ENCODE data around the gene USP32. TPM values are rescaled to one million over a fixed set of nuclear protein-coding genes. Genes with fewer than 3 reads are reported as not detected.

Gene USP32
- total RNA-seq, 1 experiment from 2014 or later: 73.5 TPM

- no peak overlapping the region for H3K9ac ChIP-seq (ENCODE audit: extremely low read depth, insufficient read length, low read length)
- no peak overlapping the region for H3K18ac ChIP-seq (ENCODE audit: insufficient read length, low read depth, low read length)
- peaks cover 2% of the 10 kb centered on the region; the same call in 1 of the 2 replicates for H3K4me1 ChIP-seq (ENCODE audit: insufficient read depth, low read length)
- H3K36me3 Mint-ChIP-seq (ENCODE audit: insufficient read depth in 1 of 3, low read depth in 3 of 3): no peaks in the 10 kb centered on the region
- no peaks in the 10 kb centered on the region for H3K9me3 Mint-ChIP-seq
- no peak overlapping the region for H2BK12ac ChIP-seq (ENCODE audit: insufficient read length, low read depth, low read length)
- H2BK15ac ChIP-seq (ENCODE audit: low read depth, low read length): no peak overlapping the region
- no peaks in the 10 kb centered on the region for H3K9me3 ChIP-seq (ENCODE audit: control insufficient read depth, low read depth, low read length)
- no peaks in the 10 kb centered on the region for H3K27me3 Mint-ChIP-seq (ENCODE audit: low read depth)
- H3K56ac ChIP-seq (ENCODE audit: insufficient read length, low read depth, low read length): no peak overlapping the region
- no peak for TF ChIP-seq CTCF (conservative IDR thresholded peaks at IDR 0.05)
- H4K5ac ChIP-seq (ENCODE audit: insufficient read length, low read depth, low read length): no peak overlapping the region
- DNase-seq: no peak
- H3K23ac ChIP-seq (ENCODE audit: insufficient read length, low read depth, low read length): no peak overlapping the region
- H3K4me3 Mint-ChIP-seq: no peak overlapping the region
- peaks cover 6% of the 10 kb centered on the region; the same call in 1 of the 2 replicates for H3K79me2 ChIP-seq (ENCODE audit: insufficient read depth, low read length)
- H2AK5ac ChIP-seq (ENCODE audit: insufficient read length, low read length): no peak overlapping the region
- no peak overlapping the region for H3K4me2 ChIP-seq (ENCODE audit: insufficient read depth, insufficient read length, low read length)
- H3K4me1 Mint-ChIP-seq: peaks cover 11% of the 10 kb centered on the region in 2 experiments
- no peak overlapping the region for H3K27ac Mint-ChIP-seq
- no peaks in the 10 kb centered on the region for H3K79me1 ChIP-seq (ENCODE audit: insufficient read depth, low read depth, low read length, poor library complexity, severe bottlenecking)
- H4K91ac ChIP-seq (ENCODE audit: insufficient read length, low read depth, low read length): no peak overlapping the region
- H3K27me3 ChIP-seq (ENCODE audit: insufficient read depth, low read length): no peaks in the 10 kb centered on the region
- no peak overlapping the region for H4K8ac ChIP-seq (replicated peaks; ENCODE audit: insufficient read length, low read depth, low read length)
- no peak overlapping the region for H2BK120ac ChIP-seq (ENCODE audit: low read depth, low read length, poor library complexity, severe bottlenecking)
- no peaks in the 10 kb centered on the region for H4K20me1 ChIP-seq (ENCODE audit: control insufficient read depth, insufficient read depth, insufficient read length)
- no peak overlapping the region for H2BK20ac ChIP-seq (ENCODE audit: low read depth, low read length, poor library complexity, severe bottlenecking)
- no CpG with 5 or more reads among the region's 4 CpGs for WGBS (ENCODE audit: extremely low coverage, insufficient read length, low lambda C conversion rate)
- no peak overlapping the region for H2AFZ ChIP-seq (ENCODE audit: low read length)
- peaks cover 10% of the 10 kb centered on the region for H3K23me2 ChIP-seq (ENCODE audit: insufficient read length, low read depth, low read length, poor library complexity, severe bottlenecking)
- no peak overlapping the region for H3T11ph ChIP-seq (ENCODE audit: low read length)
- H3K27ac ChIP-seq (ENCODE audit: insufficient read length, low read depth, low read length): no peak overlapping the region
- H2BK5ac ChIP-seq (ENCODE audit: insufficient read length, low read length): no peak overlapping the region
- no peak overlapping the region for H3K4ac ChIP-seq (ENCODE audit: low read depth, low read length)
- H3K14ac ChIP-seq (ENCODE audit: insufficient read depth, low read length): no peak overlapping the region
Observed at GRCh38 chr17:60395508-60396065, 3.7 kb upstream of the USP32 start.
